Fibroblast of peridontal ligament (primary cell): ENCODE results near the gene TBPL2.
"Not testable (repeated sequence)": the region's sequence is repeated elsewhere in the genome, so short reads cannot be mapped to it uniquely, and the experiment has no call there.

Source experiments
- DNase-seq: peaks from one replicate; pipeline ENCODE4 v3.0.0-alpha.2; 2010; ENCODE audit errors: extremely low read depth

TBPL2 gene

GRCh38 chr14:55440385-55440784, at the start of gene TBPL2:
TSS of gene TBPL2 (minus strand) at chr14:55440616. CDS start at chr14:55440449, 167 bp downstream.
- no peak for DNase-seq

- DNase-seq = peak; percentile 25
These were observed 47.8 kb upstream of the TBPL2 start for GRCh38 chr14:55488204-55488603.

GRCh38 chr14:55482936-55483605, 42.7 kb upstream of the TBPL2 start:
- no peak for DNase-seq

- DNase-seq = no peak
These were observed 41.4 kb upstream of the TBPL2 start for GRCh38 chr14:55481769-55482168.

GRCh38 chr14:55477680-55478079, 37.3 kb upstream of the TBPL2 start:
- no peak for DNase-seq

- DNase-seq = not testable (repeated sequence)
These were observed 36.0 kb upstream of the TBPL2 start for GRCh38 chr14:55476448-55476847.

- DNase-seq = no peak
These were observed 33.4 kb upstream of the TBPL2 start for GRCh38 chr14:55473786-55474185.

GRCh38 chr14:55470025-55470424, 29.6 kb upstream of the TBPL2 start:
- DNase-seq = no peak

- no peak for DNase-seq
These were observed 26.9 kb upstream of the TBPL2 start for GRCh38 chr14:55467307-55467706.

- peak; percentile 26 for DNase-seq
These were observed 18.5 kb upstream of the TBPL2 start for GRCh38 chr14:55458800-55459515.

GRCh38 chr14:55457496-55457895, 17.1 kb upstream of the TBPL2 start:
- no peak for DNase-seq

- not testable (repeated sequence) for DNase-seq
These were observed 16.0 kb upstream of the TBPL2 start for GRCh38 chr14:55456411-55456810.

GRCh38 chr14:55454264-55455002, 14.0 kb upstream of the TBPL2 start:
- DNase-seq = peak; percentile 63

GRCh38 chr14:55451950-55452349, 11.5 kb upstream of the TBPL2 start:
- DNase-seq = no peak

GRCh38 chr14:55451398-55451797, 11.0 kb upstream of the TBPL2 start:
- DNase-seq = no peak

GRCh38 chr14:55450987-55451386, 10.6 kb upstream of the TBPL2 start:
- no peak for DNase-seq

GRCh38 chr14:55450539-55450938, 10.1 kb upstream of the TBPL2 start:
- DNase-seq = no peak

GRCh38 chr14:55450124-55450523, 9.7 kb upstream of the TBPL2 start:
- DNase-seq = no peak

GRCh38 chr14:55449116-55449515, 8.7 kb upstream of the TBPL2 start:
- no peak for DNase-seq

GRCh38 chr14:55448141-55448614, 7.8 kb upstream of the TBPL2 start:
- DNase-seq = peak; percentile 93

- DNase-seq = peak; percentile 65
These were observed 6.4 kb upstream of the TBPL2 start for GRCh38 chr14:55446833-55447232.

- DNase-seq = peak; percentile 90
These were observed 5.8 kb upstream of the TBPL2 start for GRCh38 chr14:55446127-55446736.
